Measurements from ENCODE around the gene FAM110D. TPM values are rescaled to one million over a fixed set of nuclear protein-coding genes. Genes with fewer than 3 reads are reported as not detected.
A peak's percentile ranks its signal among the peaks of the same experiment; 100 is the strongest.

The FAM110D gene
- total RNA-seq, 1 donor: not detected

GRCh38 chr1:26164036-26164860, 5.4 kb downstream of the FAM110D start:
- peak overlapping the region; percentile 55 for H3K4me3 ChIP-seq (ENCODE audit: low read depth, low read length)
- no peak for DNase-seq (ENCODE audit: low read depth)

GRCh38 chr1:26164861-26165842, 6.3 kb downstream of the FAM110D start:
- DNase-seq (ENCODE audit: low read depth): no peak
- no peak for TF ChIP-seq CTCF (IDR thresholded peaks at IDR 0.05; ENCODE audit: insufficient read depth, low read length)
- H3K4me3 ChIP-seq (ENCODE audit: low read depth, low read length): no peak overlapping the region

More at GRCh38 chr1:26164036-26164860, 5.4 kb downstream of the FAM110D start:
- peak; percentile 42 for TF ChIP-seq CTCF (IDR thresholded peaks at IDR 0.05; ENCODE audit: insufficient read depth, low read length)

GRCh38 chr1:26166719-26167281, 7.9 kb downstream of the FAM110D start:
- no peak for DNase-seq (ENCODE audit: low read depth)
- H3K4me3 ChIP-seq (ENCODE audit: low read depth, low read length): no peak overlapping the region
- TF ChIP-seq CTCF (IDR thresholded peaks at IDR 0.05; ENCODE audit: insufficient read depth, low read length): no peak

GRCh38 chr1:26168410-26169197, 9.7 kb downstream of the FAM110D start, which contains the start of gene C1orf232:
TSS of gene C1orf232 (minus strand) at chr1:26168963. CDS start at chr1:26168499, 464 bp downstream.
- H3K4me3 ChIP-seq (ENCODE audit: low read depth, low read length): peak within 1 kb of the TSS; percentile 89
- DNase-seq (ENCODE audit: low read depth): no peak
- no peak for TF ChIP-seq CTCF (IDR thresholded peaks at IDR 0.05; ENCODE audit: insufficient read depth, low read length)

- no peak for DNase-seq (ENCODE audit: low read depth)
- no peak for TF ChIP-seq CTCF (IDR thresholded peaks at IDR 0.05; ENCODE audit: insufficient read depth, low read length)
- peak overlapping the region; percentile 89 for H3K4me3 ChIP-seq (ENCODE audit: low read depth, low read length)
Observed at GRCh38 chr1:26169198-26169554, 10.3 kb downstream of the FAM110D start.
